Activated T-cell treated with anti-CD3 and anti-CD28 coated beads, Interleukin-2, amount 50 U/mL, for 72 hours (primary cell): Measurements from ENCODE around the gene PAFAH1B2. TPM values are rescaled to one million over a fixed set of nuclear protein-coding genes. Genes with fewer than 3 reads are reported as not detected.

Experiments
- ATAC-seq, 2 donors: fragments of 150-1000 bp; cut with Tn5 transposase; replicated peaks in 1 of 2; 2 replicates each; pipeline ENCODE4 v1.10.0; 2021; ENCODE audit warnings: moderate library complexity in 2 of 2, mild to moderate bottlenecking in 1 of 2
- DNase-seq, 2 donors: peaks; one replicate each; pipeline ENCODE4 v3.0.0; 2021 to 2022; ENCODE audit warnings: mixed read lengths in 1 of 2
- H3K27ac Mint-ChIP-seq: one replicate; pipeline ENCODE4 v1.8.0; 2022; ENCODE audit warnings: mild to moderate bottlenecking, moderate library complexity, mixed read lengths
- H3K27me3 Mint-ChIP-seq: one replicate; pipeline ENCODE4 v1.8.0; 2022; ENCODE audit warnings: low read depth, mixed read lengths
- H3K36me3 Mint-ChIP-seq, 2 donors: one replicate each; pipeline ENCODE4 v1.8.0; 2022; ENCODE audit warnings: mixed read lengths in 2 of 2, mild to moderate bottlenecking in 1 of 2; ENCODE audit not compliant: insufficient read depth in 2 of 2
- H3K4me1 Mint-ChIP-seq: one replicate; pipeline ENCODE4 v1.8.0; 2022; ENCODE audit warnings: low read depth, mixed read lengths
- H3K4me3 Mint-ChIP-seq, 2 donors: one replicate each; pipeline ENCODE4 v1.8.0; 2022; ENCODE audit warnings: mild to moderate bottlenecking in 2 of 2, mixed read lengths in 2 of 2, moderate library complexity in 2 of 2
- H3K9me3 Mint-ChIP-seq, 2 donors: one replicate each; pipeline ENCODE4 v1.8.0; 2022; ENCODE audit warnings: mixed read lengths in 2 of 2
- total RNA-seq, 2 donors: library from RNA; stranded (reverse); gene quantifications; one replicate each; pipeline ENCODE4 v1.2.3, GENCODE V29; 2022

PAFAH1B2 gene
- total RNA-seq, 2 donors from 2014 or later, result 56.7 to 64.3 TPM

DNA sequence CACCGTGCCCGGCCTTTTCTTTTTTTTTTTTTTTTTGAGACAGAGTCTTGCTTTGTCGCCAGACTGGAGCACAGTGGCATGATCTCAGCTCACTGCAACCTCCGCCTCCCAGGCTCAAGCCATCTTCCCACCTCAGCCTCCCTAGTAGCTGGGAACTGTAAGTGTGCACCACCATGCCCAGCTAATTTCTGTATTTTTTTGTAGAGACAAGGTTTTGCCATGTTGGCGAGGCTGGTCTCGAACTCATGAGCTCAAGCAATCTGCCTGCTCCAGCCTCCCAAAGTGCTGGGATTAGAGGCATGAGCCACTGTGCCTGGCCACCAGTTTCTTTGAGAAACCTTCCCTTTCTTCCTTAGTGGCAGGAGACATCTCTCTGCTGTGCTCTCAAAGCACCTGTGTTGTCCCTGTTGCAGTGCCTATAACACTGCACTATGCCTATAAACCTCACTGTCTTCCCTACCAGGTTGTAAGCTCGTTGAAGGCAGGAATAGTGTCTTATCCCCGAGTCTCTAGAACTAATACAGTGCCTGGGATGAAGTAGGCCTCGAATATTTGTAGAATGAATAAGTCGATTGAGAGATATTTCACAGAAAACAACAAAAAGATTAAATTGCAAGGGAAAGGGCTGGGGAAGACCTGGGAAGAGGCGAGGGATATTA is 68.7 kb downstream of the PAFAH1B2 start:
- H3K4me3 Mint-ChIP-seq, result no peak overlapping the region
- DNase-seq (no peak), ATAC-seq (no peak)
- no peaks in the 10 kb centered on the region for H3K4me1 Mint-ChIP-seq
- peaks cover 14 to 33% of the 10 kb centered on the region in 2 donors for H3K36me3 Mint-ChIP-seq
- H3K9me3 Mint-ChIP-seq, result no peaks in the 10 kb centered on the region
- H3K27me3 Mint-ChIP-seq, result no peaks in the 10 kb centered on the region
- no peak overlapping the region for H3K27ac Mint-ChIP-seq

- H3K9me3 Mint-ChIP-seq, result no peaks in the 10 kb centered on the region
- ATAC-seq, result no peak
- no peaks in the 10 kb centered on the region for H3K27me3 Mint-ChIP-seq
- H3K4me3 Mint-ChIP-seq, result no peak overlapping the region
- H3K36me3 Mint-ChIP-seq, result peaks cover 20 to 45% of the 10 kb centered on the region in 2 donors
- no peaks in the 10 kb centered on the region for H3K4me1 Mint-ChIP-seq
- no peak for DNase-seq
- H3K27ac Mint-ChIP-seq, result no peak overlapping the region
Observed at GRCh38 chr11:117214404-117215110, 70.5 kb downstream of the PAFAH1B2 start.

- Mint-ChIP-seq H3K27ac (peak overlapping the region; percentile 60), H3K4me1 (no peaks in the 10 kb centered on the region), H3K4me3 (no peak overlapping the region), H3K9me3 (no peaks in the 10 kb centered on the region), H3K36me3 (peaks cover 19 to 41% of the 10 kb centered on the region in 2 donors), H3K27me3 (no peaks in the 10 kb centered on the region)
- ATAC-seq (no peak), DNase-seq (no peak)
Observed at GRCh38 chr11:117217141-117218084, 73.3 kb downstream of the PAFAH1B2 start.

- no peak for ATAC-seq
- H3K36me3 Mint-ChIP-seq, result peaks cover 16 to 36% of the 10 kb centered on the region in 2 donors
- H3K9me3 Mint-ChIP-seq, result no peaks in the 10 kb centered on the region
- DNase-seq, result no peak
- no peaks in the 10 kb centered on the region for H3K4me1 Mint-ChIP-seq
- no peak overlapping the region for H3K27ac Mint-ChIP-seq
- no peak overlapping the region for H3K4me3 Mint-ChIP-seq
- H3K27me3 Mint-ChIP-seq, result no peaks in the 10 kb centered on the region
Observed at GRCh38 chr11:117218133-117218915, 74.2 kb downstream of the PAFAH1B2 start.

- Mint-ChIP-seq H3K4me3 (no peak overlapping the region), H3K9me3 (no peaks in the 10 kb centered on the region), H3K27me3 (no peaks in the 10 kb centered on the region), H3K4me1 (no peaks in the 10 kb centered on the region), H3K27ac (peak overlapping the region; percentile 68), H3K36me3 (peaks cover 14 to 29% of the 10 kb centered on the region in 2 donors)
- DNase-seq (no peak), ATAC-seq (no peak)
Observed at GRCh38 chr11:117219001-117219400, 74.9 kb downstream of the PAFAH1B2 start.

- H3K27ac Mint-ChIP-seq, result peak overlapping the region; percentile 68
- H3K36me3 Mint-ChIP-seq, result peaks cover 15 to 26% of the 10 kb centered on the region in 2 donors
- no peaks in the 10 kb centered on the region for H3K9me3 Mint-ChIP-seq
- H3K4me3 Mint-ChIP-seq, result no peak overlapping the region
- DNase-seq, result no peak
- no peak for ATAC-seq
- no peaks in the 10 kb centered on the region for H3K4me1 Mint-ChIP-seq
- no peaks in the 10 kb centered on the region for H3K27me3 Mint-ChIP-seq
Observed at GRCh38 chr11:117219455-117219854, 75.4 kb downstream of the PAFAH1B2 start.

GRCh38 chr11:117219995-117220394 is 75.9 kb downstream of the PAFAH1B2 start:
- Mint-ChIP-seq H3K9me3 (no peaks in the 10 kb centered on the region), H3K27me3 (no peaks in the 10 kb centered on the region), H3K27ac (no peak overlapping the region), H3K4me3 (no peak overlapping the region), H3K36me3 (peaks cover 15 to 22% of the 10 kb centered on the region in 2 donors), H3K4me1 (no peaks in the 10 kb centered on the region)
- DNase-seq (no peak), ATAC-seq (no peak)

- no peak for DNase-seq
- Mint-ChIP-seq H3K27ac (no peak overlapping the region), H3K9me3 (no peaks in the 10 kb centered on the region), H3K36me3 (peaks cover 15 to 26% of the 10 kb centered on the region in 2 donors), H3K27me3 (no peaks in the 10 kb centered on the region), H3K4me3 (no peak overlapping the region), H3K4me1 (no peaks in the 10 kb centered on the region)
- no peak for ATAC-seq
Observed at GRCh38 chr11:117220568-117220967, 76.5 kb downstream of the PAFAH1B2 start.

GRCh38 chr11:117220999-117221774 is 77.1 kb downstream of the PAFAH1B2 start:
- H3K4me1 Mint-ChIP-seq, result peaks cover under 1% of the 10 kb centered on the region
- DNase-seq (no peak), ATAC-seq (no peak)
- peak overlapping the region; percentile 17 for H3K27ac Mint-ChIP-seq
- no peaks in the 10 kb centered on the region for H3K9me3 Mint-ChIP-seq
- no peaks in the 10 kb centered on the region for H3K27me3 Mint-ChIP-seq
- H3K4me3 Mint-ChIP-seq, result no peak overlapping the region
- peaks cover 15 to 23% of the 10 kb centered on the region in 2 donors for H3K36me3 Mint-ChIP-seq

GRCh38 chr11:117221775-117222517 is 77.9 kb downstream of the PAFAH1B2 start:
- no peak for DNase-seq
- H3K27ac Mint-ChIP-seq, result no peak overlapping the region
- no peak overlapping the region for H3K4me3 Mint-ChIP-seq
- H3K4me1 Mint-ChIP-seq, result peaks cover 8% of the 10 kb centered on the region
- no peak for ATAC-seq
- no peaks in the 10 kb centered on the region for H3K9me3 Mint-ChIP-seq
- H3K27me3 Mint-ChIP-seq, result no peaks in the 10 kb centered on the region
- peaks cover 16 to 28% of the 10 kb centered on the region in 2 donors for H3K36me3 Mint-ChIP-seq

DNA sequence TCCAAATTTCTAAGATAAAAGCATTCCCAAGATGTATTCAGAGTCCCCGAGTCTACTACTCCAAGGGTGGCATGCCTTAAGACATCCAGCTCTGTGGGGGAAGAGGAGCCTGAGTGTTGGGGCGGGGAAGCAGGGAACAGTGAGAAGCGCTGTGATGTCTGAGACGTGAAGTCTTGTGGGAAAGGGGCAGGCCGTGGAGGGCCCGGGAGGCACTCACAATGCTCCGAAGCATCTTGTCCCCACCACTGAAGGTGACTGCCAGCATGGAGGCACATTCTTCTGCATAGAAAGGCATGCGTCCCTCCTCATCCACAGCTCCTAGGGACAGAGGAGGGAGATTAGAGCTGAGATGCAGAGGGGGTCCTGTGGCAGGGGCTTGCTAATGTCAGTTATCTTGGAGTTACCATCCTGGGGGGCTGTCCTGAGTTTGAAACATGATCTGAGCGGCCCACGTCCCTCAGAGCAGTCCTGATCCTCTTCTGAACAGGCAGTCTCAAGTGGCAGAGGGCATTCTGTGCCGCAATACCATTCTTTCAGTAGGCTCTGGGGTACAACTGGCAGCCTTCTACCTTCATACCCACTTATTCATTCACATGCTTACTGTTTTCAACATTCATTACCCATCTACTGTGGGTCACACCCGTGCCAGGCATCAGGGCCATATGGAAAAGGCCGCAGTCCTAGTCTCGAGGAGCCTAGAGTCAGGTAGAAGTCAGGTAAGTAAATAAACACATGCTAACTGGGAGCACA is 79.1 kb downstream of the PAFAH1B2 start:
- Mint-ChIP-seq H3K4me1 (peaks cover 16% of the 10 kb centered on the region), H3K36me3 (peaks cover 19 to 32% of the 10 kb centered on the region in 2 donors), H3K9me3 (no peaks in the 10 kb centered on the region), H3K27me3 (no peaks in the 10 kb centered on the region), H3K27ac (no peak overlapping the region), H3K4me3 (no peak overlapping the region)
- no peak for DNase-seq
- no peak for ATAC-seq
